T-cell (primary cell): ENCODE measurements around the gene SPDYE4. TPM values are rescaled to one million over a fixed set of nuclear protein-coding genes. Genes with fewer than 3 reads are reported as not detected.

Experiments used
- ATAC-seq, 4 experiments: fragments of 200-7000 bp in 3 of 4; fragments of 150-1000 bp in 1 of 4; cut with Tn5 transposase; replicated peaks in 1 of 4; 1 replicate in 3 of 4; 2 replicates in 1 of 4; pipeline ENCODE4 v1.10.0; 2021; ENCODE audit warnings: moderate library complexity in 3 of 4, mild to moderate bottlenecking in 2 of 4, moderate number of reproducible peaks in 1 of 4
- CTCF ChIA-PET, 2 donors: fragments of 300-600 bp; sonication (Branson Sonifier 250); formaldehyde crosslinking; loops; one replicate each; lab custom pipeline; 2022; ENCODE audit warnings: antibody characterized with exemption in 2 of 2; lab: Charles Lee
- POLR2A ChIA-PET, 2 donors: fragments of 300-600 bp; sonication (Branson Sonifier 250); formaldehyde crosslinking; loops; one replicate each; lab custom pipeline; 2022; ENCODE audit warnings: antibody characterized with exemption in 2 of 2; lab: Charles Lee
- DNase-seq, 35 experiments: peaks; one replicate each; pipeline versions ENCODE4 v3.0.0 to v3.0.0-alpha.2; 2013 to 2023
- H3K27ac ChIP-seq: one replicate; pipeline ENCODE4 v1.5.1; 2013; ENCODE audit warnings: low read length
- H3K27me3 ChIP-seq, 2 experiments: replicated peaks in 1 of 2; 1 replicate in 1 of 2; 2 replicates in 1 of 2; pipeline versions ENCODE4 v1.6.1 to v1.7.0; 2013; ENCODE audit warnings: low read length in 1 of 2, mixed read lengths in 1 of 2; ENCODE audit not compliant: control insufficient read depth in 2 of 2, insufficient read depth in 2 of 2; ENCODE audit errors: extremely low read depth in 1 of 2
- H3K36me3 ChIP-seq, 2 donors: 1 replicate in 1 of 2; 2 replicates in 1 of 2; pipeline versions ENCODE4 v1.6.1 to v1.7.0; 2013; ENCODE audit warnings: low read length in 1 of 2; ENCODE audit not compliant: control insufficient read depth in 2 of 2, insufficient read depth in 1 of 2; ENCODE audit errors: extremely low read depth in 1 of 2
- H3K4me1 ChIP-seq, 2 experiments: 1 replicate in 1 of 2; 2 replicates in 1 of 2; pipeline versions ENCODE4 v1.6.1 to v1.7.0; 2013; ENCODE audit warnings: low read length in 2 of 2, mixed read lengths in 1 of 2; ENCODE audit not compliant: insufficient read depth in 2 of 2, control insufficient read depth in 1 of 2; ENCODE audit errors: extremely low read depth in 1 of 2
- H3K4me3 ChIP-seq, 2 donors: 1 replicate in 1 of 2; 2 replicates in 1 of 2; pipeline versions ENCODE4 v1.5.1 to v1.7.0; 2013; ENCODE audit warnings: mild to moderate bottlenecking in 2 of 2, low read length in 1 of 2, moderate library complexity in 1 of 2; ENCODE audit not compliant: control insufficient read depth in 1 of 2; ENCODE audit errors: extremely low read depth in 1 of 2
- H3K9me3 ChIP-seq: 2 replicates; pipeline ENCODE4 v1.7.0; 2013
- H3K27ac Mint-ChIP-seq, 2 donors: one replicate each; pipeline ENCODE4 v1.8.0; 2020 to 2021; ENCODE audit warnings: mild to moderate bottlenecking in 2 of 2, mixed read lengths in 2 of 2
- H3K27me3 Mint-ChIP-seq, 2 donors: one replicate each; pipeline ENCODE4 v1.8.0; 2021 to 2022; ENCODE audit warnings: mixed read lengths in 2 of 2
- H3K36me3 Mint-ChIP-seq: one replicate; pipeline ENCODE4 v1.8.0; 2021; ENCODE audit warnings: mixed read lengths
- H3K4me1 Mint-ChIP-seq, 3 donors: one replicate each; pipeline ENCODE4 v1.8.0; 2020 to 2022; ENCODE audit warnings: mixed read lengths in 3 of 3, mild to moderate bottlenecking in 1 of 3
- H3K4me3 Mint-ChIP-seq, 3 donors: one replicate each; pipeline ENCODE4 v1.8.0; 2020 to 2022; ENCODE audit warnings: mild to moderate bottlenecking in 3 of 3, mixed read lengths in 3 of 3, moderate library complexity in 3 of 3
- H3K9me3 Mint-ChIP-seq, 3 donors: one replicate each; pipeline ENCODE4 v1.8.0; 2020 to 2022; ENCODE audit warnings: mixed read lengths in 3 of 3
- WGBS: methylation state at CpG from one replicate; pipeline ENCODE4 v1.1.5; 2013; ENCODE audit warnings: missing lambda C conversion rate; ENCODE audit not compliant: insufficient coverage; 5-methylcytosine and 5-hydroxymethylcytosine counted together
- total RNA-seq, 35 experiments: library from RNA in 6 of 35; stranded (reverse) in 6 of 35; fragments of 120-200 nt in 1 of 35; gene quantifications; one replicate each; pipeline versions ENCODE4 v1.2.1 to v1.2.4 and lab custom pipeline; 2013 to 2026

The SPDYE4 gene
- total RNA-seq, 5 donors from 2014 or later (not counting 1 experiment from before 2014, with no cell fraction given), result not detected

- peak overlapping the region; percentile 80 to 89 for H3K27ac Mint-ChIP-seq
- peak overlapping the region in 1 of 2 donors; percentile 49 for H3K4me3 ChIP-seq
Measured at GRCh38 chr17:8740486-8740885, 17.9 kb downstream of the SPDYE4 start.

GRCh38 chr17:8739097-8739496 lies 19.2 kb downstream of the SPDYE4 start:
- H3K36me3 Mint-ChIP-seq, result no peaks in the 10 kb centered on the region
- H3K4me3 Mint-ChIP-seq, result peak overlapping the region in 2 of 3 donors; percentile 28 to 82
- DNase-seq (no peak), ATAC-seq (no peak)
- peaks cover 0 to 14% of the 10 kb centered on the region in 2 experiments for H3K27me3 ChIP-seq
- no peak overlapping the region for H3K4me3 ChIP-seq
- POLR2A ChIA-PET, result no interaction called here
- H3K4me1 ChIP-seq, result peaks cover 0 to 18% of the 10 kb centered on the region in 2 experiments
- H3K27ac Mint-ChIP-seq, result no peak overlapping the region
- no peaks in the 10 kb centered on the region for H3K9me3 ChIP-seq
- no peaks in the 10 kb centered on the region for H3K27me3 Mint-ChIP-seq
- no peaks in the 10 kb centered on the region for H3K9me3 Mint-ChIP-seq
- no peak overlapping the region for H3K27ac ChIP-seq
- CTCF ChIA-PET, result no interaction called here
- no peaks in the 10 kb centered on the region for H3K36me3 ChIP-seq
- peaks cover 14 to 21% (median 16%) of the 10 kb centered on the region in 3 donors for H3K4me1 Mint-ChIP-seq
- WGBS, result 77% methylated on average over 4 of the region's 8 CpGs

More at GRCh38 chr17:8740486-8740885, 17.9 kb downstream of the SPDYE4 start:
- ATAC-seq (peak; percentile 81 to 85 (median 83)), DNase-seq (peak; percentile 21 to 78 (median 49))
- Histone ChIP-seq H3K36me3 (no peaks in the 10 kb centered on the region), H3K27me3 (peaks cover 0 to 10% of the 10 kb centered on the region in 2 experiments), H3K27ac (peak overlapping the region; percentile 57), H3K9me3 (no peaks in the 10 kb centered on the region), H3K4me1 (peaks cover 0 to 28% of the 10 kb centered on the region in 2 experiments)
- POLR2A ChIA-PET, result interaction anchor here in 1 of 2 donors (0.6 to 0.7 kb wide), 3 partner anchors 233 to 805 kb away, joined by 3 read pairs; no protein-coding TSS in a partner anchor
- Mint-ChIP-seq H3K27me3 (no peaks in the 10 kb centered on the region), H3K9me3 (no peaks in the 10 kb centered on the region), H3K36me3 (no peaks in the 10 kb centered on the region), H3K4me3 (peak overlapping the region; percentile 75 to 84 (median 82)), H3K4me1 (peaks cover 14 to 26% (median 21%) of the 10 kb centered on the region in 3 donors)
- WGBS, result 19% methylated on average over 12 of the region's 12 CpGs
- CTCF ChIA-PET, result interaction anchor here (0.6 to 0.7 kb wide), 3 partner anchors 40 to 906 kb away, joined by 3 read pairs; partner anchors contain the start of gene MYH10 (in 1 of the 2)

- Mint-ChIP-seq H3K27ac (no peak overlapping the region), H3K9me3 (no peaks in the 10 kb centered on the region), H3K4me1 (peaks cover 14 to 15% (median 14%) of the 10 kb centered on the region in 3 donors), H3K27me3 (no peaks in the 10 kb centered on the region), H3K4me3 (no peak overlapping the region), H3K36me3 (no peaks in the 10 kb centered on the region)
- Histone ChIP-seq H3K27ac (no peak overlapping the region), H3K4me3 (no peak overlapping the region), H3K9me3 (no peaks in the 10 kb centered on the region), H3K4me1 (peaks cover 0 to 18% of the 10 kb centered on the region in 2 experiments), H3K27me3 (peaks cover 0 to 14% of the 10 kb centered on the region in 2 experiments), H3K36me3 (no peaks in the 10 kb centered on the region)
- DNase-seq (no peak), ATAC-seq (no peak)
- ChIA-PET POLR2A (no interaction called here), CTCF (no interaction called here)
- no CpG with 5 or more reads among the region's 2 CpGs for WGBS
Measured at GRCh38 chr17:8736796-8737195, 21.6 kb downstream of the SPDYE4 start.

GRCh38 chr17:8736362-8736761 lies 22.0 kb downstream of the SPDYE4 start:
- Mint-ChIP-seq H3K4me3 (no peak overlapping the region), H3K27ac (no peak overlapping the region), H3K27me3 (peaks cover 0 to 3% of the 10 kb centered on the region in 2 donors), H3K4me1 (peaks cover 14 to 15% (median 14%) of the 10 kb centered on the region in 3 donors), H3K36me3 (no peaks in the 10 kb centered on the region), H3K9me3 (no peaks in the 10 kb centered on the region)
- Histone ChIP-seq H3K9me3 (no peaks in the 10 kb centered on the region), H3K4me1 (peaks cover 0 to 18% of the 10 kb centered on the region in 2 experiments), H3K4me3 (no peak overlapping the region), H3K27me3 (peaks cover 0 to 14% of the 10 kb centered on the region in 2 experiments), H3K27ac (no peak overlapping the region), H3K36me3 (no peaks in the 10 kb centered on the region)
- ChIA-PET POLR2A (no interaction called here), CTCF (no interaction called here)
- no peak for DNase-seq
- 65% methylated on average over 5 of the region's 6 CpGs for WGBS
- no peak for ATAC-seq

GRCh38 chr17:8735336-8735939 lies 22.9 kb downstream of the SPDYE4 start:
- ATAC-seq (no peak), DNase-seq (no peak)
- H3K27me3 ChIP-seq, result peaks cover 0 to 14% of the 10 kb centered on the region in 2 experiments
- ChIA-PET POLR2A (no interaction called here), CTCF (no interaction called here)
- no peaks in the 10 kb centered on the region for H3K9me3 ChIP-seq
- Mint-ChIP-seq H3K9me3 (no peaks in the 10 kb centered on the region), H3K27me3 (peaks cover 5 to 10% of the 10 kb centered on the region in 2 donors), H3K36me3 (no peaks in the 10 kb centered on the region), H3K4me3 (no peak overlapping the region), H3K4me1 (peaks cover 6 to 9% (median 8%) of the 10 kb centered on the region in 3 donors), H3K27ac (no peak overlapping the region)
- no peak overlapping the region for H3K27ac ChIP-seq
- no peaks in the 10 kb centered on the region for H3K36me3 ChIP-seq
- 92% methylated on average over 20 of the region's 23 CpGs for WGBS
- H3K4me1 ChIP-seq, result peaks cover 0 to 9% of the 10 kb centered on the region in 2 experiments
- H3K4me3 ChIP-seq, result no peak overlapping the region

DNA sequence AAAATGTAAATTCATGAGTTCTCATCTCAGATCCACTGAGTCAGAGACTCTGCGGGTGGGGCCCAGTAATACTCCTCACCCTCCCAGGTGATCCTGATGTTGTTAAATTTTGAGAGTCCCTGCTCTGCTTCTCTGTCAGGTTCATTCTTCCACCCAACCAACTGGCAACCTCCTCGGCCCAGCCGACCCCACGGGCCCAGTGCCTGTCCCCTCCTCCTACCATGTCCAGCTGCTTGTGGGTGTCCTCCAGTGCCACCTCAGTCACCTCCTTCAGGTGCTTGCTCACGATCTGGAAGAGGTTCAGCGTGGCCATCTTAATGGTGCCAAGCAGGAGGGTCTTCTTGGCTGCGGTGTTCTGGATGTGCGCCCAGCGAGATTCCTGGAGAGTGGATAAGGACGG lies 23.5 kb downstream of the SPDYE4 start:
- Mint-ChIP-seq H3K27ac (no peak overlapping the region), H3K36me3 (no peaks in the 10 kb centered on the region), H3K4me3 (no peak overlapping the region), H3K9me3 (no peaks in the 10 kb centered on the region), H3K27me3 (peaks cover 5 to 11% of the 10 kb centered on the region in 2 donors), H3K4me1 (peaks cover 2 to 6% (median 2%) of the 10 kb centered on the region in 3 donors)
- Histone ChIP-seq H3K36me3 (no peaks in the 10 kb centered on the region), H3K4me1 (peaks cover 0 to 4% of the 10 kb centered on the region in 2 experiments), H3K27ac (no peak overlapping the region), H3K4me3 (no peak overlapping the region), H3K27me3 (peaks cover 0 to 17% of the 10 kb centered on the region in 2 experiments), H3K9me3 (no peaks in the 10 kb centered on the region)
- WGBS, result 100% methylated on average over 6 of the region's 10 CpGs
- ChIA-PET POLR2A (no interaction called here), CTCF (no interaction called here)
- ATAC-seq (no peak), DNase-seq (no peak)
